Activated CD4-positive, CD25-positive, alpha-beta regulatory T cell treated with anti-CD3 and anti-CD28 coated beads, Interleukin-2, amount 50 U/mL, for 24 hours (primary cell): ENCODE measurements around the gene CWC27.
A peak's percentile ranks its signal among the peaks of the same experiment; 100 is the strongest.
"Not testable (repeated sequence)": the region's sequence is repeated elsewhere in the genome, so short reads cannot be mapped to it uniquely, and the experiment has no call there.

Experiments used
- ATAC-seq, 2 donors: fragments of 150-1000 bp; cut with Tn5 transposase; one replicate each; pipeline ENCODE4 v1.10.0; 2021; ENCODE audit warnings: mild to moderate bottlenecking in 1 of 2, moderate library complexity in 1 of 2

CWC27 gene

DNA sequence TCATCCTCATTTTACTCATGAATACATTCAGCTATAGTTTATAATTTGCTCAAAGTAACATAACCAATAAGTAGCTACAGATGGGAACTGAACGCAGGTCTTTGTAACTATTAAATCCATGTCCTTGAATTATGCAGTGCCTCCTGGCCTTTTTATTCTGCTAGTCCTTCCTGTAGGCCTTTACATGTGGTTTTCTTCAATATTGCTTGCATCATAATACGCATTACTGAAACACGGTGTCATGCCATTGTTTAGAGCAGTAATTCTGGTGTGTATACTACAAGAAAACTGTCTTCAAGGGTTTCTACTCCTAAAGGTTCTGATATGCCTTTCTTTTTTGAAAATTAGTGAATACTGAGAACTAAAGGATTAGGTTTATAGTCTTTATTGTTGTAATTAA lies 20.7 kb downstream of the CWC27 start:
- ATAC-seq = no peak

GRCh38 chr5:64790210-64790609 lies 21.5 kb downstream of the CWC27 start:
- ATAC-seq = peak; percentile 56 to 69

- no peak for ATAC-seq
Measured at GRCh38 chr5:64792469-64792868, 23.7 kb downstream of the CWC27 start.

- no peak for ATAC-seq
Measured at GRCh38 chr5:64794053-64794770, 25.5 kb downstream of the CWC27 start.

DNA sequence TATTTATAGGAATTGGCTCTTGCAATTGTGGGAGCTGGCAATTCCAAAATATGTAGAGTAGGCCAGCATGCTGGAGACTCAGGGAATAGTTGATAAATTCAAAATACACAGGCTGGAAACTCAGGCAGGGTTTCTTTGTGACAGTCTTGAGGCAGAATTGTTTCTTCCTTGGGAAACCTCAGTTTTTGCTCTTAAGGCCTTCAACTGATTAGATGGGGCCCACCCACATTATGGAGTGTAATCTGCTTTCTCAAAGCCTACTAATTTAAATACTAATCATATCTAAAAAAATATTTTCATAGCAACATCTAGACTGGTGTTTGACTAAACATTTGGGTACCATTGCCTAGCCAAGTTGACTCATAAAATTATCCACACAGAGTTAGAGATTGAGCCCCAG lies 27.6 kb downstream of the CWC27 start:
- no peak for ATAC-seq

DNA sequence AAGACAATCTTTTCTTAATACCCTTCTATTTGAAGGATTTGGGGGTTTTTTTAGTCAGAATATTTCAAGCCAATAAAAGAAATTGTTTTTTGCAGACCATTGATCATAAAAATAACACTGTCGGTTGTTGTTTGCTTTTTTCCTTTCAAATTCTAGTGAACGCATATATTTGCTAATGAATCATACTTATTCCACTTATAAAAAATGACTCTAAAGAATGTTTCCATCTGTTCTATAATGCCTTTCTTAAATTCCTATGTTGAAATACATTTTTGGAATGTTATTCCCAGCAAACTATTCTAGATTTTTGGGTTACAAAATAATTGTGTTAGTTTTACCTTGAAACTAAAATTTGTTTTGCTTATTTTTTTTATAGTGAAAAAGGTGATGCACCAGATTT lies 32.2 kb downstream of the CWC27 start:
- no peak for ATAC-seq

- no peak for ATAC-seq
Measured at GRCh38 chr5:64806537-64806936, 37.8 kb downstream of the CWC27 start.

- ATAC-seq = no peak
Measured at GRCh38 chr5:64807520-64807919, 38.8 kb downstream of the CWC27 start.

DNA sequence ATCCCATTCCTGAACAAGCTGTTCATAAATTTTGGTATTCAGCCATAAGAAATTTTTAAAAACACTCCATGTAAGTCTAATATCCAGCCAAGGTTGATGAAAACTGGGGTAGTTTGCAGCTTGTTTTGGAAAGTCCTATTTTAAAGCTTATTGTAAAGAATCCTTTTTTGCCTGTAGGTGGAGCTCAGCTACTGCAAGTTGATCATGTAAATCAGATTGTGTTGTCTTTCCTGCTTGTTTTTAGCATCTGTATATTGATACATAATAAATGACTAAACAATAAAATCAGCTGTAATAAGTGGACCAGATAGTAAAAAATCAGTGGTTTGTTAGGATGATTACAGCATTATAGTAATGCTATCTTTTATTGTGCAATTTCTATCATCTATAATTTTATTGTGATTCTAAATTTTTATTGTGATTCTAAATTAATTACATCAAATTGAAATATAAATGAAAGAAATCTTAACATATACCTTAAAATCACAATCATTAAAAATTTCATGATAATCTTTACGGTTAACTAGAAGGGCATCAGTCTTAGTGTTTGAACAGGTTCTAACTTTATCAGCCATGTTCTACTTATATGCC lies 42.4 kb downstream of the CWC27 start:
- peak in 1 of 2 donors; percentile 27 for ATAC-seq

GRCh38 chr5:64814073-64814472 lies 45.3 kb downstream of the CWC27 start:
- peak; percentile 60 to 73 for ATAC-seq

- no peak for ATAC-seq
Measured at GRCh38 chr5:64818245-64818644, 49.5 kb downstream of the CWC27 start.

GRCh38 chr5:64819345-64819744 lies 50.6 kb downstream of the CWC27 start:
- peak in 1 of 2 donors; percentile 35 for ATAC-seq

DNA sequence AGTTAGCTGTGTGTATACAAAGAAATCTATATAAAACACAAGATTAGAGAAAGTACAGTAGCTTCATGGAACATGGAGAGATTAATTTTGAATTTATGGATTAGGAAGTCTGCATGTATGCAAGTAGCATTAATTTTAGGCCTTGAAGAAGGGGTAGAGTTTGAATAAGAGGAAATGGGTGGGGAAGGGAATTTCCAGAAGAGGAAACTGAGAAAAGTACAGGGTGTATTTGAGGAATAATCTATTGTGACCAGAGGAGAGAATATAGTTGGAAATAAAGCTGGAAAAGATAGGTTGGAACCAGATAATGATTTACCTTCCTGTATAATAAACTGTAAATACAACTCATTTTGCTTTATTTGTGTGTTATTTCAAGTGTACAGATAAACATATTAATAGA lies 53.6 kb downstream of the CWC27 start:
- ATAC-seq = no peak

- ATAC-seq = no peak
Measured at GRCh38 chr5:64826541-64826940, 57.8 kb downstream of the CWC27 start.

DNA sequence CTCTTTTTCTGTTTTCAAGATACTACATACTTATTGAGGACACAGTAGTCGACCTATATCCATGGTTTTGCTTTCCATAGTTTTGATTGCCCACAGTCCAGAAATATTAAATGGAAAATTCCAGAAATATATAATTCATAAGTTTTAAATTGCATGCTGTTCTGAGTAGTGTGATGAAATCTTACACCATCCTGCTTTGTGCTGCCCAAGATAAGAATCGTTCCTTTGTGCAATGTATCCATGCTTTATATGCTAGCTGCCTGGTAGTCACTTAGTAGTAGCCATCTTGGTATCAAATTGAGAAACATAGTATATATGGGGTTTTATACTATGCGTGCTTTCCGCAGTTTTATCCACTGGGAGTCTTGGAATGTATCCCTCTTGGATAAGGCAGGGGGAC lies 59.0 kb downstream of the CWC27 start:
- no peak for ATAC-seq

DNA sequence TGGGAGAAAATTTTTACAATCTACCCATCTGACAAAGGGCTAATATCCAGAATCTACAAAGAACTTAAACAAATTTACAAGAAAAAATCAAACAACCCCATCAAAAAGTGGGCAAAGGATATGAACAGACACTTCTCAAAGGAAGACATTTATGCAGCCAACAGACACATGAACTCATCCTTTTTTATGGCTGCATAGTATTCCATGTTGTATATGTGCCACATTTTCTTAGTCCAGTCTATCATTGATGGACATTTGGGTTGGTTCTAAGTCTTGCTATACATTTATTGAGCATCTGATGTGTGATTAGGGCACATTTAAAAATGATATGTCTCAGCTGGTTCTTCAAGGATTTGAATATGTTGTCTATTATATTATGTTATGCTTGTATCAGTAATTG lies 61.9 kb downstream of the CWC27 start:
- not testable (repeated sequence) for ATAC-seq

GRCh38 chr5:64831996-64832395 lies 63.3 kb downstream of the CWC27 start:
- ATAC-seq = no peak

DNA sequence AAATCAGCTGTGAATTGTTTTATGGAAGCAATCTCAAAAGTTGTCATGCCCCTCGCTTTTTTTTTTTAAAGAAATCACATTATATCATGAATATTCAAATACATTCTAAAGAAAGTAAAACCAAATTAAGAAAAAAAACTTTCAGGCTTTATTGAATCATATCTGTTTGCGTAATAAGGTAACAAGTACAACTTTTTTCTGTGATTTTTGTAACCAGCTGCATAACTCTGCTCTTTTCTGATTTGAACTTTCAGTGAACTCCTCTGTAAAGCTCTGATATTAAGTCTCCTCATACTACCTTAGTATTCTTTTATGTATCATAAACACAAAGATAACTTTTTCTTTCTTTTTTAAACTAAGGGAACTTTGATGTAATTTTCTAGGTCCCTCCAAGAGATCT lies 65.3 kb downstream of the CWC27 start:
- ATAC-seq = no peak

GRCh38 chr5:64834611-64835010 lies 65.9 kb downstream of the CWC27 start:
- ATAC-seq = no peak

GRCh38 chr5:64835266-64835665 lies 66.5 kb downstream of the CWC27 start:
- no peak for ATAC-seq

- ATAC-seq = no peak
Measured at GRCh38 chr5:64836190-64836755, 67.5 kb downstream of the CWC27 start.

- ATAC-seq = no peak
Measured at GRCh38 chr5:64836786-64837185, 68.1 kb downstream of the CWC27 start.

GRCh38 chr5:64838376-64838775 lies 69.6 kb downstream of the CWC27 start:
- ATAC-seq = no peak

DNA sequence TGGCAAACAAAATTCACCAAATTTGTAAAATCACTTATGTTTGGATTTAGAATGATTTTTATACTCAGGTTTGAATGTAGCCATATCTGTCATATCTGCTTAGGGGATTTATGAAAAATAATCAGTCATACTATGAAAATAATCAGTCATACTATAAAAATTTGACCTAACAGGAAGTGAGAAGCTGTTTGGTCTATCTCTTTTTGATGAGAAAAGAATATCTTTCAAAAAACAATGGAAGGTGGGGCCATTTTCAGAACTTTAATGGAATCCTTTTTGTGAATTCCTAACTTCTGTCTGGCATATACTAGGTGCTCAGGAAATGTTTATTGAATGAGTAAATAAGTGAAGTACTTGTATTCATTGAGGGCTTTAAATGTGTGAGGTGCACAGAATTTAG lies 70.1 kb downstream of the CWC27 start:
- ATAC-seq = no peak

- no peak for ATAC-seq
Measured at GRCh38 chr5:64839936-64840335, 71.2 kb downstream of the CWC27 start.
